Inflammatory macrophage (primary cell): ENCODE data around the gene ALDH3B1.
A peak's percentile ranks its signal among the peaks of the same experiment; 100 is the strongest.

Experiments used
- DNase-seq, 2 donors: peaks; one replicate each; pipeline ENCODE4 v3.0.0-alpha.2; 2020 to 2022

Gene ALDH3B1

DNA sequence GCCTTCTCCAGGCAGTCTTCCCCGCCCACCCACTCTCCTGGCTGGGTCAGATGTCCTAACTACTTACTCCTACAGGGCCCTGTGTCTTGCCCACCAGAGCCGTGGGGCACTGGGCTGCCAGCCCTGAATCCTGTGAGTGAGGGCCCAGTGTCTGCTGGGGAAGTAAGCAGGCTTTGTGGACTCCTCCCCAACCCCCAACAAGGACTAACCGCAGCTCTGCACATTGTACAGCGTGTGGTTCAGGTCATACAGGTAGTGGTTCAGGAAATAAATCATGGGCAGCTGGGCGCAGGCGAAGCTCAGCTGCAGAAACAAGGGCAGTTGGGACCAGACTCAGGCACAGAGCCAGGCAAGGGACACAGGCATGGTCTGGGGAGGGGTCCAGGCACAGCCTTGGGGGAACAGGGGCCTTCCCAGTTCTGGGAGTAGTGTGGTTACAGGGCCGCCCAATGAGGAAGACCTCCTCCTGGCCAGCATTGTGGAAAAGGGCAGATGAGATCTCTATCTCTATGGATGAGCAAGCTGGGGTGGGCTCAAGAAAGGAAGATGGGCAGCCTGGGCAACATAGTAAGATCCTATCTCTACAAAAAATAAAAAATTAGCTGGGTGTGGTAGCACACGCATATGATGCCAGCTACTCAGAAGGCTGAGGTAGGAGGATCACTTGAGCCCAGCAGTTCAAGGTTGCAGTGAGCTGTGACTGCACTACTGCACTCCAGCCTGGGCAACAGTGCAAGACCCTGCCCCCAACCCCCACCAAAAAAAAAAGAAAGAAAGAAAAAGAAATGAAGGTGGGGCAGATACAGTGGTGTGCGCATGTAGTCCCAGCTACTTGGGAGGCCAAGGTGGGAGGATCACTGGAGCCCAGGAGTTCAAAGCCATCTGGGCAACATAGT is 11.7 kb upstream of the ALDH3B1 start:
- peak; percentile 22 to 55 for DNase-seq

DNA sequence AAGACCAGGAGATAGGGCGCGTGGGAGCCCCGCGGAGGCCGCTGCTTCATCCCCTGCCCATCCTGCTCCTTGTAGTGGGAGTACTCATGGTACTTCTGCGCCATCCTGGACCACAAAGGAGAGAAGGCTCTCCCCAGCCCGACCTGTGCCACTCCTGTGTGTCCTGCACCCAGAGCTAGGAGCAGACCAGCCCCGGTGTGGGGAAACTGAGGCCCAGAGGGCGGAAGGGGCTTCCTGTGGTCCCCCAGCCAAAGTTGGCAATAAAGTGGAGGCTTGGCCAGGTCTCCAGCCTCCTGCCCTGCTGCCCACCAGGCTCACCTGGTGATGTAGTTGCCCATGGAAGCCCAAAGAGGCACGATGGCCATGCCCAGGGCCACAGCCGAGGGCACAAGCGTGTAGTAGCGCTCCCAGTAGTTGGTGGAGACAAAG is 10.9 kb upstream of the ALDH3B1 start:
- no peak for DNase-seq

DNA sequence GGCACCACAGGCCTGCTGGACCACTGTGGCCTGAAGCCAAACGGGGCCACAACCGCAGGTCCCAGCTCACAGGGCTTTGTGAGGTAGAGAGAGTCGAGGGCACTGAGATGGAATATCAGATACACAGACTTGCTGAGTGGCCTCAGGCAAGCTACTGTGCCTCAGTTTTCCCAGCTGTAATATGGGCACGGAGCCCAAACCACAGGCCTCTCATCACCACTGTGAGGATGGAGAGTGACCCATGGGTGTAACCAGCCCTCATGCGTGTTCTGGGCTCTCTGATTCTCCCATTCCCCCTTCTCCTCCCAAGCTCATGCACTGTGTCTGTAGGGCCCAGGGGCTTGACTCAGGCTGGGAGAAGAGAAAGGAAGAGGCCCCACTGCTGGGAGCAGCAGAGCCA is 10.4 kb upstream of the ALDH3B1 start:
- no peak for DNase-seq

DNA sequence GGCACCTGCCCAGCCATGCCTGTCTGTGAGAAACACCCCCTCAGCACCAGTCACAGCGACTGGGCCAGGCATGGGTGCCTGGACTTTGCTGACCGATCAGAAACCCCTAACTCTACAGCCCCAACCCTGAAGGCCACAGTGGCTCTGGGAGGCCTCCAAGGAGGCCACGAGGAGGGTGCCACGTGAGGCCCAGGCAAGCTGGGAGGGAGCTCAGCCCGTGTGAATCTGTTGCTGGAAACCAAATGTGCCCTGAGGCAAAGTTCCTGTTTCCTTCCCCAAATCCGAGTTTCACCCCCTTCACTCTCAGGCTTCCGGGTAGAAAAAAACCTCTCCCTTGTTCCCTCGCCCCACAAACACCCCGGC is 7.6 kb upstream of the ALDH3B1 start:
- DNase-seq, result peak; percentile 49 to 60

DNA sequence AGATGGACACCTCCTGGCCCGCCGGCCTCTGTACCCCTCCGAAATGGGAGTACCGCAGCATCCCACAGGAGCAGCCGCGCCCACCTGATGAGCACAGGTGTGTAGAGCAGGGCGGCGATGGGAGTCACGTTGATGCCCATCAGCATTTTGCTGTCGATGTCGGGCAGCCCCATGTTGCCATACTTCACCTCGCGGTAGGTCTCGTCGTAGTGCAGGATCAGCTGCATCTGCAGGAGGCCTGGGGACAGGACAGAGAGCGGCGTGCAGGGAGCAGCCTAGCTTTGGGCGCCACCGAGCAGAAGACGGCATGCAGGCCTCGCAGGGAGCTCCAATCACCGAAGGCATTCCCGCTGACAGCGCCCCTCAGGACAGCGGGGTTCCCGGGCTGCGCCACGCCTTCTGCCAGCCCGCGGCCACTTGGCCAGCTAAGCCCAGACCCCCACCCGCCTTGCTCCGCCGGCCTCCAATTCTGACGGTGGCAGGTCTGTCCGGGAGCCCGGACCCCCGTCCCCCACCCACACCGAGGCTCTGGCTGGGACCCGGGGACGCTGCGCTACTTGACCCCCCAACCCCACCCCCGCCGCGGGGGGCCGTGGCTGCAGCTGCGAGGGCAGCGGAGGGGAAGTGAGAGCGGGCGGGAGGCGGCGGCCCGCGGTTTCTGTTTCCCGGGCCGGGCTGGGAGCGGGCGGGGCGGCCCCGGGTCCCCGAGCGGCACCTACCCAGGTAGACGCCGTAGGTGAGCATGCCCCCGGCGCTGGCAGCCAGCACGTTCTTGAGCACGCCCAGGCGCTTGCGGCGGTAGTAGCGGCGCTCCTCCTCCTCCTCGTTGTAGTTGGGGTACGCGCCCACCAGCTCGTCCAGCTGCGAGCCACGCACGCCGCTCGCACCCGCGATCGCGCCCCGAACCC is 6.9 kb upstream of the ALDH3B1 start:
- DNase-seq, result peak in 1 of 2 donors; percentile 42

DNA sequence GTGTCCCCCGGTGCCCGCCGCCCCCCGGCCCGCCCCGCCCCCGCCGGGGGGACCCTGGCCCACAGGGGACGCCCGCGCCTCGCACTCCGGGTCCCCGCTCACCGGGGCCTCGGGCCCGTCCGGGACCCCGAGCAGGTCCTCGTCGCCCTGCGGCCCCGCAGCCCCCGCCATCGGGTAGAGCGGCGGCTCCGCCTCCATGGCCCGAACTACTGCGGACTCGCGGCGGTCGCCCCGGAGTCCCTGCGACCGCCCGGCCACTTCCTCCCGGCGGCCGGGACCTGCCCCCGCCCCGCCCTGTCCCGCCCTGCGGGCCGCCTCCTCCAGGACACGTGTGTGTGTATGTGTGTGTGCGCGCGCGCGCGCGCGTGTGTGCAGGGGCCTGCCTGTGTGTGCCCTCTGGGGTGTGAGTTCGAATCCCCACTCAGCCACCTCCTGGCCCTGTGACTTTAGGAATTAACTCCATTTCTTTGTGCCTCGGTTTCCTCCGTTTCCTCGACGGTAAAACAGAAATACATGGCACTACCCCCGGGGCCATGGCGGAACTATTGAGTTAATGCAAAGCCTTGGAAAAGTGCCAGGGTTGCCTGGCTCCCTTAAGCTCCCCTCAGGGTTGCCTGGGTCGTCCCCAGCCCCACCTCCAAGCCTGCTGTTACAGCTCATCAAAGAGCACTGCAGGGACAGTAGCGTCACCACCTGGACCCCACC is 6.1 kb upstream of the ALDH3B1 start, which contains the start of gene UNC93B1:
UNC93B1 (minus strand) TSS at position 252 of the 705 bp plus-strand sequence; CDS start at position 198, 54 bp downstream.
- DNase-seq, result peak; percentile 88 to 96

DNA sequence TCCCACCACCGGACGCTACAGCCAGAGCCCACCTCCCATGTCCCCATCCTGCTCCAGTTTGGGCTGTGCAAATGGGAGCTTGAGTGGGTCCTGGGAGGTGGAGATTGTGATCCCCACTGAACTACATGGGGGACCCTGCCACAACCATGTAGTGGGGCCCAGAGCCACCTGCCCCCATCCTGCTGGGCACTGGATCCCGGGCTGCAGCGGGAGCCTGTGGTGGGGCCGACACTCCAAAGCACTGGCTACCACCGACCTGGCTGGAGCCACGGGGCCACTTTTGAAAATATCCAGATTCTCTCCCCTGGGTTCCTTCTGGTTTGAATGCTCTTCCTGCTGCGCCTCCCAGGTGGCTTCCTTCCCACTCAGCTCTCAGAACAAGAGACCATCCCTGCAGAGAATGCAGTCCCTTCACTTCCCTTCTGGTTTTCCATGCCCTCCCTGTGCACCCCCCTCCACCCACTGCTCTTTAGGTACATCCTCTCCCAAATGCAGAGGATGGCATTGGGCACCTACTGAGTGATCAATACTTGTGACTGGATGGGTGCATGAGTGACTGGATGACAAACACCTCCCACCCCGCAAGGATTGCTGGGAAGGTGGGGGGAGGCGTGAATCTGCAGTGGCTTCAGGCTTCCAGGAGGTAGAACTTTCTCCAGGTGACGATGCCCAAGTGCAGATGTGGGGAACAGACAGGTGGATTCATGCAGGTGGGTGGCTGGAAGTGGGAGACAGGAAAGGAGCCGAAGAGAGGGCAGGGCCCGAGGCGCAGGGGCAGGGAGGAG is 5.4 kb upstream of the ALDH3B1 start:
- no peak for DNase-seq

DNA sequence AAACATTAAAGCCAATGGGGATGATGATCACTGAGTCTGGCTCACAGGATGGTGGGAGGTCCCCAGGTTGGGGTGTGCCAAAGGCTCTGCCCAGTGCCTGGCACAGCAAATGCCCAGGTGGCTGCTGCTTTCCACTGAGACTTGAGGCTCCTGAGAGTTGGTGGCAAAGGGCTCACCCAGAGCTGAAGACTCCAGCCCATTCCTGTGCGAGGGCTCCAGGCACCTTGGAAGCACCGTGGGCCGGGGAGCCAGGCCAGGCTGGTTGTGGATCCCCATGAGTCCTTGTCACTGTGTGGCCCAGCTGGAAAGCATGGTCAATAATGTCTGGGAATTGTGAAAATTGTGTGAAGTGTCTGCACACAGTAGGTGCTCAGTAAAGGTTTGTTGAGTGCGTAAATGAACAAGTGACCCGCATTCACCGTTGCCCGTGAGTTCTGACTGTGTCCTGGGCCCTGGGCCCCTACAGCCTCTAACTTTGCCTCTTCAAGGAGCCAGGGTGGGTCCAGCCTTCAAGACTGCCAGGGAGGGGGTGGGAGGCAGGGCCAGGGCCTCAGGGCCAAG is 3.4 kb upstream of the ALDH3B1 start:
- DNase-seq, result no peak

DNA sequence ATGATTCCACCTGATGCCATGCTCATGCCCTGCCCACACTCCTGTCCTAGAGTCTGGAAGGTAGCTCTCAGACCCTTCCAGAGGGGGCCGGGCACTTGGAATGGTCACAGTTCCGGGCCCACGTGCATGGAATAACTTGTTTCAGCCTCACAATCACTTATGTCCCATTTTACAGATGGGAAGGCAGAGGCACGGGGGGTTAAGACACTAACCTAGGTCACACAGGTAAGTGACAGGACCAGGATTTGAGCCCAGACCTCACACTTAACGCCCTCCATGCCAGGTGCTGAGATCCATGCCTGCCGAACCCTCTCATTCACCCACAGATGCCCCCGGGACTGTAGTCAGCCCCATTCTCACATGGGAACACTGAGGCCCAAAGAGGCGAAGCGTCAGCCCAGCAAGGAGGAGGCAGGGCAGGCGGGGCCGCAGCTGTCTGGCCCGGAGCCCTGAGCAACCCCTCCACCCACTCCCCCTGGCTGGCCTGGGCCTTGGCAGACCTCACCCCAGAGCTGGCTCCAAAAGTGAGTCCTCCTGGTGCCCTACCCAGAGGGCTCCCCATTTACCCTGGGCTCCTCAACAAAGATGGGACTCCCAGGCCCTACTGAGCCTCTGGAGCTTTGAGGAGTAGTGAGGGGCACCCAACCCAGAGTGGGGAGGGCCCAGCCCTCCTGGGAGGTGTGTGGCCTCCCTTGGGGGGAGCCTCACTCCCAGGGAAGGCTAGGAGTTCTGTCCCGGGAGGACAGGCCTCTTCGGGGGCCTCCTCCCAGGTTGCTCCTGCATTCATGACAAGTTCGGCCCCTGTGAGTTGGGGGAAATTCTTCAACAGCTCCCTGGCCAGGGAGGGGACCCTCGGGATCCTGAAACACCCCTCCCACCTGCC is 2.4 kb upstream of the ALDH3B1 start:
- no peak for DNase-seq

DNA sequence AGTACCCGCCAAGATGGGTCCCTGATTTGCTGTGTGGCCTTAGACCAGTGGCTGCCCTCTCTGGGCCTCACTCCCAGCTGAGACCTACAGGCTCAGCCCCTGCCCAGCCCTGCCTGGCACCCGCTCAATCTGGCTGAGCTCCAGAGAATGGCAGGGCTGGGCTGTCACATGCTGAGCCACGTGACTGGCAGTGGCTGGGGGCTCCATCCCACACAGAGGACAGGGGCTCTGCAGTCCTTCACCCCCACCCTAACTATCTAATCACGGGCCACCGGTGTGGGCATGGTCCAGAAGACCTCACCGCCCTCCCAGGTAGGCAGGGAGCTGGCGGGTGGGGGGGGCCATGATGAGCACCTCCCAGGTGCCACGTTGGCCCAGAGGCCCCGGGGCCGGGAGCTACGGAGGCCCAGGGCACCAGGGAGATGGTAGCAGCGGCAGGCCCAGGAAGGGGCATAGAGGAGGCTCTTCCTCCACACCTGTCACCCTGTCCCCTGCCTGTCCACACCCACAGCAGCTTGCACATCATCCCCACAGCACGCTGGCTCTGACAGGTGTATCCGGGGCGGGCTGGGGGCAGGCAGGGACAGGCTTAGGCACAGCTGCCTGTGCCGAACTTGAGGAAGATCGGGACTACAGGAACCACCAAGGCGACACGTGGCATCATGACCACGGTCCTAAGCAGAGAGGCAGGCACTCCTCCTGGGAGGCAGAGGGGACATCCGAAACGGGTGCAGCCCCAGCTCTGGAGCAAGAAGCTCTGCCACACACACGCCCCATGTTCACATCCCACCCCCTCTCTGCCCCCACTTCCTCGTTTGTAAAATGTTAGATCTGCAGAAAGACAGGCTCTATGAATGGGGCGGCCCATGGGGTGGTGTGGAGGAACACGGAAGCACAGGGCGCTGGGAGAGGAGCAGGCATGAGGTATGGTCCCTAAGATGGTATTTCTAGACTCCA is 1.5 kb upstream of the ALDH3B1 start:
- DNase-seq, result peak; percentile 90 to 94

DNA sequence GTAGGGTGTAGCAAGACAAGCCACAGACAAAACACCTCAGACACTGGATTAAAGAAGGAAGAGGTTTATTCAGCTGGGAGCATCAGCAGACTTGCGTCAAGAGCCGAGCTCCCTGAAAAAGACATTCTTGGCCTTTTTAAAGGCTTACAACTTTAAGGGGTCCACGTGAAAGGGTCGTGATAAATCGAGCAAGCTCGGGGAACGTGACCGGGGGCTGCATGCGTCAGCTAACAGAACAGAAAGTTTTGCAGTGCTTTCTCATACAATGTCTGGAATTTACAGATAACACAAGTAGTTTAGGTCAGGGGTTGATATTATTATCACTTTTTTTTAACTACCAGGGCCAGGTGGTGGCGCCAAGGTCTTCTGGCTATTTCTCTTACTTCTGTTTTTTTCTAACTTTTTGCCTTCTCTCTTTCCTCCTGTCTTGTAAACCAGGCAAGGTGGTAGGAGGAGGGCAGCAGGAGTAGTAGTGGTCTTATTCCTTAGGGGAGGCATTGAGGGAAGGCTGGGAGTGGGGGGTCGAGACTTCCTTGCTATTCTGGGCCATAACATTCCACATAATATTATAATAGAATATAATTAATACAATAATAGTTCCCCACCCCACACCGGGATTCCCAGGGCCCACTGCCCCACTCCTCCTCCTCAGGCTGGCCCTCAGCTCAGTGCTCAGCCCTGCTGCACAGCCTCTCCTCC is 587 bp upstream of the ALDH3B1 start:
- peak in 1 of 2 donors; percentile 35 for DNase-seq

DNA sequence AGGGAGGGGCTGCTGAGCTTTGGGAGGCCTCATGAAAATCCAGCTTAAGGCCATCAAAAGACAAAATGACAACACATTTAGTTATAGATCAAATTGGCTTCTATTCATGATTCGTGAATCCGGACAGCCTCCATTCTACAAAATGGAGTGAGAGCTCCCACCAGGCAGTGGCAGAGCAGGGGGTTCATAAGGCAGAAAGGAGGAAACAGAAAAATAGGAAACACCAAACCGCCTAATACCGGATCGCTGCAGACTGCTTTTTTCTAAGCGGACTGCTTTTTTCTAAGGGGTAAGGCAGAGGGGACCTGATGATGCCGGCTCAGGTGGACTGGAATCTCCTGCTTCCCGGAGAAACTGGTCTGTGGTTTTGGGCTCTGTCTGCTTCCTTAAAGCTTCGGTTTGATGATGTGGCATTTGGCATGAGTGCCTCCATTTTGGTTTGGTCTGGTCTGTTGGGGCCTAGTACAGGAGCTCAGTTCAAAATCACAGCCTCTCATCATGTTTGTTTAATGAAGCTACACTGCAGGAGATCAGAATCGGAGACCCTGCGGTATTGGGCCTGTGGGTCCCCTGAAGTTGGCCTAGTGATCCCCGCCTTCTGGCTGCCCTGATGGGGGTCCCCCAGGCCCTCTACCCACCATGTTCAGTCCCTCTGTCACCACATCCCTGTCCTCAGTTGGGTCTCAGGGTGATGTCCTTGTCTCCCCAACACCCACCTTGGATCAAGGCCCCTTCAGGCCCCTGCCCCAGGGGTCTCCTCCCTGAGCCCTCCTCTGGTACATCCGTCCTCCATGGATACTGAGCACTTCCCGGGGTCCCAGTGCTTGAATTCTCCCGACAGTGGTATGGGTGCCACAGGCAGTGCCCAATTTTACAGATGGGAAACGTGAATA is 1.2 kb downstream of the ALDH3B1 start:
- peak; percentile 31 to 46 for DNase-seq

DNA sequence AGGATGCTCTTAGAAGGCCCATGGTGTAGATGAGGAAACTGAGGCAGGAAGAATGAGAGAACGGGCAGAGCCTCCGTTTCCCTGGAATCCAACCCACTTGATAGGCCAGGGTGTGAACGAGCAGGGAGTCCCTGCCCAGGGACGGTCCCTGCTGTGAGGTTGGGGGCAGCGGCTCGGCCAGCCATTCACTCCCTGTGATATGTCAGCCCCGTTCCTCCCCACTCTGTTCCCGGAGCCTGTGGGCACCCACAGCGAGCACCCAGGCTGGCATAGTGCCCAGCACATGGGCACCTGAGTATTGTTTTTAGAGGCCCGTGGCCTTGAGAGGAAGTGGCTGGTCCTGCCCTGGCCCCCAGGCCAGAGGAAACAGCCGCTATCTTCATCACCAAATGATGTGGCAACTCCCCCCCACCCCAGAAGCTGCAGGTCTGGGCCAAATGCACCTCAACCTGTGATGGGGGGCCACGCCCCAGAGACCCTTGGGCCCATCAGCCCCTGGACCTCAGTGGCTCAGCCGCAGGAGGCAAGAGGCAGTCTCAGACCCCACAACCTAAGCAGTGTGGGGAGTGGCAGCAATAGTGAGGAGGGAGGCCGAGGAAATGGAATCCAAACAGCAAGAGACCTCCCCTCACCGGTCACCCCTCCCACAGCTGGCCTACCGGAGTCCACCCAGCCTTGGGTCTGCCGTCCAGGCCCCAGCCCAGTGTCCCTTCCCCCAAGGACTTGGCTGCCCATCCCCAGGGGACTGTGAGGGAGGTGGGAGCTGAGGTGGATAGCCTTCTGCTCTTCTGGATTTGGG is 2.1 kb downstream of the ALDH3B1 start:
- no peak for DNase-seq

DNA sequence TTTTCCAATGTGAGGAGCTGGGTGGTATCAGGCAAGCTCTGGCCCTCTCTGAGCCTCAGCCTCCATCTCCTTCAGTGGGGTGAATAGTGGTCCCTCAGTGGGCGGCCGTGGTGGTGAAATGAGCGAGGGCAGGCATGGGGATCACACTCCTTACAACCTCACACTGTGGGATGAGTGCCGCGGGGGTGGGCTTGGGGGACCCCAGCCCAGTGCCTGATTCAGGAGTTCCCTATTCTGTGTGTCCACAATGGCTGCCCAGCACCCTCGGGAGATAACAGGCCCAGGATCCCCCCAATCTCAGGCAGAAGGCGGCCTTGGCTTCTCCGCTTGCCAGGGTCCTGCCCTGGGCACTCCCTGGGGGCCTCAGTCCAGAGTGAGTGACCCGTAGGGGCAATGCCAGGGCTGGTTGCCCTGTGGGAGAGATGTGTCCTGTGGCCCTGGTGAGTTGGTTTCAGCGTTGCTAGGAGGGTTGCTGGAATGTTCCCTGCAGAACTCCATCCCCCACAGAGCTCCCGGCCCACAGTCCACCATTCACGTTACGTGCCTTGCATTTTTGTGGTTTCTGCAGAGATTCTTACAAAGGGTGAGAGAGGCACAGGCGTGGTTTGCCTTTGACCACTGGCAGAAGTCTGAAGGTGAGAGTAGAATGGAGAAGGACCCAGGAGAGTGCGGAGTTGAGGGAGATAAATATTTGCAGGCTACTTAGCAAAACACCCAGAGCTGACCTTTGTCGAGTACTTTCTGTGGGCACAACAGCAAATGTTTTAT is 2.9 kb downstream of the ALDH3B1 start:
- DNase-seq, result no peak

DNA sequence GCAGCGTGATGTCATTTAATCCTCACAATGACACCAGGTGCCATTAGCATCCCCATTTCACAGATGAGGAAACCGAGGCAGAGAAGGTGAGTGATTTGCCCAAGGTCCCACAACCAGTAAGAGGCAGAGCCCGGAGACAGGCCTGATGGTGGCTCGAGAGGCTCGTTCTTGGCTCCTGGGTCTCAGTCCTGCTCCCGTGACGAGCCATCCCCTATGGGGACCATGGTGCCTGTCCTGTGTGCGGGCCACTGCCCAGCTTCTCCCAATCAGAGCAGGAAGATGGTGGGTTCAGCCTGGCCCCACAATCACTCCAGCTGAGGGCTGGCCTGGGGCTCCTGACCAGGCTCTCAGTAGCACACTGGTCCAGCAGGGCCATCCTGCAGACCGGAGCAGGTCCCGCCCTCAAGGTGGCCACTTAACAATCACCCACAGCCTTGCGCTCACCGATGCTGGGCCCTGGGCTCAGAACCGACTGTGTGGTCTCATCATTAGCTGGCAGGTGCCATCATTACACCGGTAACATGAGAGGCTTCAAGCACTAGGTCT is 3.6 kb downstream of the ALDH3B1 start:
- DNase-seq, result no peak
